ENCODE measurements around the gene DNAJC11.
"Not testable (repeated sequence)": the region's sequence is repeated elsewhere in the genome, so short reads cannot be mapped to it uniquely, and the experiment has no call there.

DNAJC11 gene

DNA sequence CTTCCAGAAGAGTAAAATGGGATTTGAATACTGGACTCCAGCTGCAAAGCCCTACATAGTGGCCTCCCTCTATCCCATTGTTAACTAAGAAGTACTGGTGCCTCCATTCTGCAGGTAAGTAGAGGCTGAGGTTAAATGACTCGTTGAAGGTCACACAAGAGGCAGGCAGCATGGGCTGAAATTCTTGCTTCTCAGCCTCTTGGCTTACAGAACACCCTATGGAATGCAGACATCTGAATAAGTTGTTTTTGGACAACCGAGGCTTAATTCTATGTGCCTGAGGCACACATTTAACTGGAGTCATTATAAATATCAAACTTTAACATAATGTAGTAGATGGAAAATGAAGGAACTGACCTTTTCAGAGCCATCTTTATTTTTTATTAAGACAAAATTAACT lies 5.7 kb downstream of the DNAJC11 start:
- DNase-seq (ENCODE audit: low read depth) = no peak

- no peak for DNase-seq (ENCODE audit: low read depth)
Observed at GRCh38 chr1:6694121-6694713, 7.4 kb downstream of the DNAJC11 start.

DNA sequence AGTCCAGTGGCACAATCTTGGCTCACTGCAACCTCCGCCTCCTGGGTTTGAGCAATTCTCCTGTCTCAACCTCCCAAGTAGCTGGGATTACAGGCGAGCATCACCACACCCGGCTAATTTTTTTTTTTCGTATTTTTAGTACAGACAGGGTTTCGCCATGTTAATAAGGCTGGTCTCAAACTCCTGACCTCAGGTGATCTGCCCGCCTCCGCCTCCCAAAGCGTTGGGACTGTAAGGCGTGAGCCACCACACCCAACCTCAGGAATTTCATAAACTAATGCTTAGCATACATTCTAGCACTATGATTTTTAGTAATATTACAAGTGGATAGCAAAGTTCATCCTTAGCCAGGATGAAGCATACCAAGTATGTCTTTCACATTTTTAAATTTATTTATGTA lies 8.7 kb downstream of the DNAJC11 start:
- DNase-seq (ENCODE audit: low read depth) = no peak

- DNase-seq (ENCODE audit: low read depth) = no peak
Observed at GRCh38 chr1:6691507-6691906, 10.1 kb downstream of the DNAJC11 start.

- no peak for DNase-seq (ENCODE audit: low read depth)
Observed at GRCh38 chr1:6690186-6690585, 11.4 kb downstream of the DNAJC11 start.

- no peak for DNase-seq (ENCODE audit: low read depth)
Observed at GRCh38 chr1:6688757-6689156, 12.9 kb downstream of the DNAJC11 start.

DNA sequence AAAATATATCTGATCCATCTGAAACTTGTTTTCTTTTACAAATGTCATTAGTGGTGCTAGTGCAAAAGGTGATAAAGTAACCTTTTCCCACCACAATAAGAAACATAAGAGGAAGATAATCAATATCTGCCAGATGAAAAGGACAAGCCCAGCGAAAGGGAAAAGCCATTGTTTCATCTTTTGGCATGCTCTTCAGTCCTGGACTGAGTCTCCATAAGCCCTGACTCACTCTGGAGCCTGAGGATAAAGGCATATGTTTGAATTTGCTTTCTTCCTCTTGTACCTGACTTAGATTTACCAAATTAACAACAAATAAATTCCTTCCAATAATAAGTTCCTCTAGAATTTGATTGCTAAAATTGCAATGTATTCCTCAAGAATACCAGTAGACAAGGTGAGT lies 13.6 kb downstream of the DNAJC11 start:
- DNase-seq (ENCODE audit: low read depth) = no peak

- DNase-seq (ENCODE audit: low read depth) = no peak
Observed at GRCh38 chr1:6686294-6686693, 15.3 kb downstream of the DNAJC11 start.

DNA sequence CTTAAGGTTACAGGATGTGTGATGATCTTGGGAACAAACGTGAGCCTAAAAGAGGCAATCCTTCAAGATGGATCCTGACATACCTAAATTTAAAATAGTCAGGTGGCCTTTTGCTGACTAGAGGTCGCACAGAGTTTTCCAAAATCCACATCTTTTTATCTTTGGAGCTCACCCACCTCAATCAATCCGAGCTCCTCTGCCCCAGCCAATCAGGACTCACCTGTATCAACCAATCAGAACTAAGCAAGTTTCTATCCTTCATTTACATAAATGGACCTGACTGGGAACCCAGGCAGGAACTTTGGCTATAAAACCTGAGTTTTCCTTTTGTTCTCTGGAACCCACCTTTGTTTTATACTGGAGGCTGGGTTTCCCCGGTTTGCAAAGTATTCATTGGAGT lies 16.2 kb downstream of the DNAJC11 start:
- DNase-seq (ENCODE audit: low read depth) = no peak

DNA sequence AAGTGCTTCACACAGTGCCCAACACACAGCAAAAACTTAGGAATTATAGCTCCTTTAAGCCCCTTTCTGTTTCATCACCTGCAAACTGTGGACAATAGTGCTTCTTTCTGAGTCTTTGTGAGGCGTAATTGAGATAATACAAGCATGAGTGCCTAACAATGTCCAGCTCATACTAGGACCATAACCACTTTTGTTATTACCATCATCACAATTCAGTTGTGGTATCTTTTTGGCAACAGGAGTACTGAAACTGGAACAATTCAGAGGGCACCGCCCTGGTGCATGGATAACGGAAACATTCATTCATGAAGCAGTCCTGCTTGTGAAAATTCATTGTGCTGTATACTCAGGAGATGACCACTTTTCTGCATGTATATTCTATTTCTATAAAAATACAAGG lies 18.2 kb downstream of the DNAJC11 start:
- DNase-seq (ENCODE audit: low read depth) = no peak

- no peak for DNase-seq (ENCODE audit: low read depth)
Observed at GRCh38 chr1:6675941-6676340, 25.7 kb downstream of the DNAJC11 start.

DNA sequence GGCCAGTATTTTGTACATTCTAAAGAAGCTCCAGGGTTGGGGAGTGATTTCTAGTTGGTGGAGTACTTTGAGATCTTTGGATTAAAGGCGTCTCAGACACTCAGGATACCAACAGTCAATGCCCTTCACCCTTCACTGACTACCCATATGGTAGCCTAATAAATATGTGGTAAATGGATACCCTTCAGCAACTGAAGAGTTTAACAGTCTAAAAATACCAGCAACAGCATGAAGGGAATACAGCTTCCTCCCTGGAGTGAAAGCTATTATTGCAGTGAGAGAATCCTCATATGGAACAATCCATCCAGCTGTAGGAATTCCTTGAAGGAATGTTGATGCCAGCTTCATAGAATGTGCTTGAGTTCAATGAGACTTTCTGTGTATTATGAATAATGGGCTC lies 26.8 kb downstream of the DNAJC11 start:
- DNase-seq (ENCODE audit: low read depth) = no peak

DNA sequence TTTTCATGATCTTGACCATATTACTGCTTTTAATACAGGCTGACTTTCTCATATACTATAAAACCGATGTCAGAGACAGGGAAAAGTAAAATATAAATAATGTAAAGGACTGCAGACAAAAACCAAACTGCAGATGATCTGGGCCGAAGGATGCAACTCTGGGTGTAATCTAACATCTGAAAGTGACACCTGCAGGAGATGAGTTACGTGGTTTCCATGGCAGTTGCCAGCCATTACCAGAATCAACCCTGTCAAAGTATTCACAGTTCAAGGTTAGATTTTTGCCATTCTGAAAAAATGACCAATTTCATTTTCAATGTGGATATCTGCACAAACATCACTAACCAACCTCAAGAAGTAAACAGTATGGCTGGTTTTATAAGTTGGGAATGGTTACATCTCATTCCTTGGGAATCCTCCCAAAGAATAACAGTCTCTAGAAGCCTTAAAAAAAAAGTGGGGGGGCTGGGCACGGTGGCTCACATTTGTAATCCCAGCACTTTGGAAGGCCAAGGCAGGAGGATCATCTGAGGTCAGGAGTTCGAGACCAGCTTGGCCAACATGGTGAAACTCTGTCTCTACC lies 27.7 kb downstream of the DNAJC11 start:
- DNase-seq (ENCODE audit: low read depth) = no peak

- DNase-seq (ENCODE audit: low read depth) = no peak
Observed at GRCh38 chr1:6672558-6672957, 29.1 kb downstream of the DNAJC11 start.

DNA sequence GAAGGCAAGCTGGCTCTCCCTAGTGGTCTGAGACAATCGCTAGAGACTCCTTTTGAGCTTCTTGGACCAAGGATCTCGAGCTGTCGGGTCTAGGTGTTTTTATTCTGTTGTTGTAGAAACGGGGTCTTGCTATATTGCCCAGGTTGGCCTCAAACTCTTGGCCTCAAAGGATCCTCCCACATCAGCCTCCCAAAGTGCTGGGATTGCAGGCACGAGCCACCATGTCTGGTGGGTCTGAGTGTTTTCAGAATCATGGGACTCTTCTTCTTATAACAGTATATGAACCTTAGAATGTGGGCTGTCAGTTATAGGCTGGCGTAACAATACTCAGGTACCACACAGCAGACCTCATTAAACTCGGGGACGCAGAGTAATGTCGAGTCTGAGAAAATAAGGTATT lies 33.1 kb downstream of the DNAJC11 start:
- DNase-seq (ENCODE audit: low read depth) = no peak

GRCh38 chr1:6667139-6667538 lies 34.5 kb downstream of the DNAJC11 start:
- DNase-seq (ENCODE audit: low read depth) = no peak

GRCh38 chr1:6666696-6667095 lies 34.9 kb downstream of the DNAJC11 start:
- DNase-seq (ENCODE audit: low read depth) = no peak

GRCh38 chr1:6662468-6662867 lies 39.1 kb downstream of the DNAJC11 start:
- not testable (repeated sequence) for DNase-seq (ENCODE audit: low read depth)

DNA sequence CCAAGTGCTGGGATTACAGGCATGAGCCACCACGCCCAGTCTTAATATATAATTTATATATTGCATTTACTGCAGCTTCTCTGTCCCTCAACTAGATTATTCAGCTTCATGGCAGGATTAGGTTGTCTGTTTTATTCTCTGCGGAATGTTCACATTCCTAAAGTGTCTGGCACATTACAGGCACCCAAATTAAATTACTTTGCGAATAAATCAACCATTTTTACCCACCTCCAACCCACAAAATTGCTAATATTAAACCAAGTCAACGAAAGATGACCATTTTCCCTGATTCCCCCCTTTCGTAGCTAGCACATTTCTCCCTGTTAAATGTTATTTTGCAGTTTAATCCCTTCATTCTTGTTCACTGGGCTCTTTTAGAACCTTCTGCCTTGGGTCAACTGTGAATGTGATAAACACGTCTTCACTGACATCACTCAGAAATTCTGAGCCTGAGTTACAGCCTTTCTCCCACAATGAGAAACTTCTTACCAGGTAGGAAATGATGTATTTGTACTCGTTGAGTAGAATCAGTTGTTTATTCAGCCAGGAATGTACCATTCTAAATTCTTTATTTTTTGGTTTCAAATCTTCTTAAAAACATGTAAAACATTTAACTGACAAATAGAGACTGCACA lies 41.1 kb downstream of the DNAJC11 start:
- no peak for DNase-seq (ENCODE audit: low read depth)

GRCh38 chr1:6658359-6659060 lies 43.1 kb downstream of the DNAJC11 start:
- DNase-seq (ENCODE audit: low read depth) = no peak

GRCh38 chr1:6657138-6657537 lies 44.5 kb downstream of the DNAJC11 start:
- DNase-seq (ENCODE audit: low read depth) = no peak

- no peak for DNase-seq (ENCODE audit: low read depth)
Observed at GRCh38 chr1:6653436-6654290, 48.0 kb downstream of the DNAJC11 start.

Measured in activated gamma-delta T cell treated with anti-CD3 and anti-CD28 coated beads, Interleukin-2, amount 50 U/mL, for 16 hours (primary cell).